NT2/D1 (cell line): ENCODE measurements around the gene CIDEC.

Source experiments
- SUZ12 ChIP-seq: IDR thresholded peaks from 2 replicates; pipeline ENCODE4 v1.6.1; 2011; ENCODE audit not compliant: insufficient read length, insufficient read depth; ENCODE audit errors: extremely low read depth
- ZNF274 ChIP-seq: IDR thresholded peaks from 2 replicates; pipeline ENCODE4 v1.6.1; 2011; ENCODE audit warnings: mild to moderate bottlenecking, low read depth, low read length

DNA sequence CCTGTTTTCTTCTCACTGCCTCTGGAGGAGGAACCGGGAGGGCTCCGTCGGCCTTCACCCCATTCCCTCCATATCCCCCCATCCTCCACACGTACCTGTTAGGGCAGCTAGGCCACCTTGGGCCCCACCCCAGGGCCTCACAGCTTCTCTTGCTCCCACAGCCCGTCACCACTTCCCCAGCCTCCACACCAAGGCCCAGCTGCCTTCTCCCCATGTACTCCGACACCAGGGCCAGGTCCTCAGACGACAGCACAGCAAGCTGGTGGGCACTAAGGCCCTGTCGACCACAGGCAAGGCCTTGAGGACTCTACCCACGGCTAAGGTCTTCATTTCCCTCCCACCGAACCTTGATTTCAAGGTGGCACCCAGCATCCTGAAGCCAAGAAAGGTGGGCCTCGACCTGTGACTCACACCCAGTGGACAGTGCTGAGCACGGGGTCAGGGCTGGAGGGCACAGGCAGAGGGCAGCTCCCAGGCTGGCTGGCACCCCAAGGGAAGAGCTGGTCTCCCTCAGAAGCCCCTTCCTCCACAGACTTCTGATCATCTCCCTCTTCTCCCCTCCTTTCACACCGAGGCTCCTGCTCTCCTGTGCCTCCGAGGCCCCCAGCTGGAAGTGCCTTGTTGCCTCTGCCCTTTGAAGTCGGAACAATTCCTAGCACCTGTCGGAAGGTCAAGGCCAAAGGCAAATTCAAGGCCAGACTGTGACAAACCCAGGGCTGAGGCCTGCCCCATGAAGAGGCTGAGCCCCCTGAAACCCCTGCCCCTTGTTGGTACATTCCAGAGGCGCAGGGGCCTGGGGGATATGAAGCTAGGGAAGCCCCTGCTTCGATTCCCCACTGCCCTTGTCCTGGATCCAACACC lies 45.3 kb downstream of the CIDEC start:
- no peak for TF ChIP-seq SUZ12
- TF ChIP-seq ZNF274 = no peak
